ENCODE data around the gene SNCAIP.
"Not testable (repeated sequence)": the region's sequence is repeated elsewhere in the genome, so short reads cannot be mapped to it uniquely, and the experiment has no call there.

Gene SNCAIP

GRCh38 chr5:122485226-122485625 is 173.2 kb downstream of the SNCAIP start:
- H3K79me1 ChIP-seq (ENCODE audit: low read length), result no peaks in the 10 kb centered on the region
- H2BK5ac ChIP-seq (ENCODE audit: low read length), result no peak overlapping the region
- H3K36me3 ChIP-seq (ENCODE audit: control insufficient read depth, insufficient read depth, low read length), result no peaks in the 10 kb centered on the region
- no peak overlapping the region for H4K8ac ChIP-seq (ENCODE audit: low read depth, low read length)
- no peak overlapping the region for H2BK15ac ChIP-seq (replicated peaks; ENCODE audit: low read depth)
- no peak overlapping the region for H3K23ac ChIP-seq (ENCODE audit: low read length)
- H3K56ac ChIP-seq (ENCODE audit: low read length), result no peak overlapping the region
- H3K79me2 ChIP-seq (ENCODE audit: control insufficient read depth, insufficient read depth, low read length), result no peaks in the 10 kb centered on the region
- no peak for DNase-seq
- no peak overlapping the region for H2AK5ac ChIP-seq (ENCODE audit: low read length)
- H3K4ac ChIP-seq (ENCODE audit: low read depth, low read length), result no peak overlapping the region
- no peak overlapping the region for H3K27ac ChIP-seq (ENCODE audit: low read depth, low read length)
- no peak overlapping the region for H4K5ac ChIP-seq (ENCODE audit: low read length)
- no peak overlapping the region for H2BK120ac ChIP-seq (ENCODE audit: low read depth, low read length)
- no peak overlapping the region for H3K9ac ChIP-seq (ENCODE audit: low read length)
- H3K4me3 ChIP-seq (ENCODE audit: low read length), result no peak overlapping the region
- WGBS (ENCODE audit: extremely low coverage, insufficient coverage, low lambda C conversion rate), result no CpG with 5 or more reads among the region's 2 CpGs
- H3K18ac ChIP-seq (ENCODE audit: low read length), result no peak overlapping the region
- H3K27me3 ChIP-seq (ENCODE audit: insufficient read depth, low read length, poor library complexity), result no peaks in the 10 kb centered on the region
- no peaks in the 10 kb centered on the region for H3K4me1 ChIP-seq (ENCODE audit: control insufficient read depth, low read depth, low read length)
- no peak overlapping the region for H3K4me2 ChIP-seq (ENCODE audit: low read length)

GRCh38 chr5:122486616-122487015 is 174.6 kb downstream of the SNCAIP start:
- H3K27me3 ChIP-seq (ENCODE audit: insufficient read depth, low read length, poor library complexity); H2BK120ac ChIP-seq (ENCODE audit: low read depth, low read length); H3K27ac ChIP-seq (ENCODE audit: low read depth, low read length); DNase-seq; H4K8ac ChIP-seq (ENCODE audit: low read depth, low read length); H3K4me3 ChIP-seq (ENCODE audit: low read length); H3K36me3 ChIP-seq (ENCODE audit: control insufficient read depth, insufficient read depth, low read length); H4K5ac ChIP-seq (ENCODE audit: low read length); H3K23ac ChIP-seq (ENCODE audit: low read length); H3K79me1 ChIP-seq (ENCODE audit: low read length); H3K4me2 ChIP-seq (ENCODE audit: low read length); H2BK5ac ChIP-seq (ENCODE audit: low read length); H3K9ac ChIP-seq (ENCODE audit: low read length); H3K56ac ChIP-seq (ENCODE audit: low read length); H3K79me2 ChIP-seq (ENCODE audit: control insufficient read depth, insufficient read depth, low read length); H2AK5ac ChIP-seq (ENCODE audit: low read length); H2BK15ac ChIP-seq (replicated peaks; ENCODE audit: low read depth); H3K18ac ChIP-seq (ENCODE audit: low read length); H3K4ac ChIP-seq (ENCODE audit: low read depth, low read length); H3K4me1 ChIP-seq (ENCODE audit: control insufficient read depth, low read depth, low read length): not testable (repeated sequence)
- WGBS (ENCODE audit: extremely low coverage, insufficient coverage, low lambda C conversion rate), result no CpG with 5 or more reads among the region's 6 CpGs

- no peak overlapping the region for H3K4ac ChIP-seq (ENCODE audit: low read depth, low read length)
- no peak overlapping the region for H3K18ac ChIP-seq (ENCODE audit: low read length)
- no peak overlapping the region for H3K23ac ChIP-seq (ENCODE audit: low read length)
- no peak overlapping the region for H2AK5ac ChIP-seq (ENCODE audit: low read length)
- no peak overlapping the region for H3K4me2 ChIP-seq (ENCODE audit: low read length)
- no CpG with 5 or more reads among the region's 5 CpGs for WGBS (ENCODE audit: extremely low coverage, insufficient coverage, low lambda C conversion rate)
- DNase-seq, result no peak
- no peak overlapping the region for H4K8ac ChIP-seq (ENCODE audit: low read depth, low read length)
- H2BK15ac ChIP-seq (replicated peaks; ENCODE audit: low read depth), result no peak overlapping the region
- no peak overlapping the region for H3K27ac ChIP-seq (ENCODE audit: low read depth, low read length)
- no peak overlapping the region for H2BK120ac ChIP-seq (ENCODE audit: low read depth, low read length)
- H3K4me3 ChIP-seq (ENCODE audit: low read length), result no peak overlapping the region
- H3K36me3 ChIP-seq (ENCODE audit: control insufficient read depth, insufficient read depth, low read length), result no peaks in the 10 kb centered on the region
- H4K5ac ChIP-seq (ENCODE audit: low read length), result no peak overlapping the region
- no peaks in the 10 kb centered on the region for H3K27me3 ChIP-seq (ENCODE audit: insufficient read depth, low read length, poor library complexity)
- H3K79me2 ChIP-seq (ENCODE audit: control insufficient read depth, insufficient read depth, low read length), result no peaks in the 10 kb centered on the region
- H2BK5ac ChIP-seq (ENCODE audit: low read length), result no peak overlapping the region
- no peak overlapping the region for H3K56ac ChIP-seq (ENCODE audit: low read length)
- no peaks in the 10 kb centered on the region for H3K4me1 ChIP-seq (ENCODE audit: control insufficient read depth, low read depth, low read length)
- no peaks in the 10 kb centered on the region for H3K79me1 ChIP-seq (ENCODE audit: low read length)
- H3K9ac ChIP-seq (ENCODE audit: low read length), result no peak overlapping the region
Observed at GRCh38 chr5:122490718-122491117, 178.7 kb downstream of the SNCAIP start.

- Histone ChIP-seq H3K18ac (ENCODE audit: low read length) (no peak overlapping the region), H3K27ac (ENCODE audit: low read depth, low read length) (no peak overlapping the region), H3K4me1 (ENCODE audit: control insufficient read depth, low read depth, low read length) (no peaks in the 10 kb centered on the region), H3K27me3 (ENCODE audit: insufficient read depth, low read length, poor library complexity) (no peaks in the 10 kb centered on the region), H3K4me2 (ENCODE audit: low read length) (no peak overlapping the region), H2BK120ac (ENCODE audit: low read depth, low read length) (no peak overlapping the region), H3K79me2 (ENCODE audit: control insufficient read depth, insufficient read depth, low read length) (no peaks in the 10 kb centered on the region), H3K4ac (ENCODE audit: low read depth, low read length) (no peak overlapping the region), H2BK5ac (ENCODE audit: low read length) (no peak overlapping the region), H3K9ac (ENCODE audit: low read length) (no peak overlapping the region), H2AK5ac (ENCODE audit: low read length) (no peak overlapping the region), H3K4me3 (ENCODE audit: low read length) (no peak overlapping the region), H4K5ac (ENCODE audit: low read length) (no peak overlapping the region), H3K79me1 (ENCODE audit: low read length) (no peaks in the 10 kb centered on the region), H4K8ac (ENCODE audit: low read depth, low read length) (no peak overlapping the region), H2BK15ac (replicated peaks; ENCODE audit: low read depth) (no peak overlapping the region), H3K36me3 (ENCODE audit: control insufficient read depth, insufficient read depth, low read length) (no peaks in the 10 kb centered on the region), H3K23ac (ENCODE audit: low read length) (no peak overlapping the region), H3K56ac (ENCODE audit: low read length) (no peak overlapping the region)
- DNase-seq, result peak; percentile 68
- no CpG with 5 or more reads among the region's 3 CpGs for WGBS (ENCODE audit: extremely low coverage, insufficient coverage, low lambda C conversion rate)
Observed at GRCh38 chr5:122492675-122493074, 180.6 kb downstream of the SNCAIP start.

- no peak overlapping the region for H3K9ac ChIP-seq (ENCODE audit: low read length)
- no peak overlapping the region for H2BK15ac ChIP-seq (replicated peaks; ENCODE audit: low read depth)
- no peak overlapping the region for H2BK5ac ChIP-seq (ENCODE audit: low read length)
- H3K27ac ChIP-seq (ENCODE audit: low read depth, low read length), result no peak overlapping the region
- no peak overlapping the region for H4K5ac ChIP-seq (ENCODE audit: low read length)
- H3K56ac ChIP-seq (ENCODE audit: low read length), result no peak overlapping the region
- H3K18ac ChIP-seq (ENCODE audit: low read length), result no peak overlapping the region
- no peaks in the 10 kb centered on the region for H3K4me1 ChIP-seq (ENCODE audit: control insufficient read depth, low read depth, low read length)
- H3K36me3 ChIP-seq (ENCODE audit: control insufficient read depth, insufficient read depth, low read length), result no peaks in the 10 kb centered on the region
- H4K8ac ChIP-seq (ENCODE audit: low read depth, low read length), result no peak overlapping the region
- WGBS (ENCODE audit: extremely low coverage, insufficient coverage, low lambda C conversion rate), result no CpG with 5 or more reads among the region's 9 CpGs
- no peaks in the 10 kb centered on the region for H3K79me2 ChIP-seq (ENCODE audit: control insufficient read depth, insufficient read depth, low read length)
- no peak overlapping the region for H3K4me2 ChIP-seq (ENCODE audit: low read length)
- H2BK120ac ChIP-seq (ENCODE audit: low read depth, low read length), result no peak overlapping the region
- no peak overlapping the region for H3K4me3 ChIP-seq (ENCODE audit: low read length)
- DNase-seq, result no peak
- no peak overlapping the region for H3K4ac ChIP-seq (ENCODE audit: low read depth, low read length)
- no peaks in the 10 kb centered on the region for H3K79me1 ChIP-seq (ENCODE audit: low read length)
- no peaks in the 10 kb centered on the region for H3K27me3 ChIP-seq (ENCODE audit: insufficient read depth, low read length, poor library complexity)
- no peak overlapping the region for H3K23ac ChIP-seq (ENCODE audit: low read length)
- no peak overlapping the region for H2AK5ac ChIP-seq (ENCODE audit: low read length)
Observed at GRCh38 chr5:122493091-122494021, 181.3 kb downstream of the SNCAIP start.

- Histone ChIP-seq H3K56ac (ENCODE audit: low read length) (no peak overlapping the region), H3K4me1 (ENCODE audit: control insufficient read depth, low read depth, low read length) (no peaks in the 10 kb centered on the region), H2BK15ac (replicated peaks; ENCODE audit: low read depth) (no peak overlapping the region), H3K9ac (ENCODE audit: low read length) (no peak overlapping the region), H3K27me3 (ENCODE audit: insufficient read depth, low read length, poor library complexity) (no peaks in the 10 kb centered on the region), H2AK5ac (ENCODE audit: low read length) (no peak overlapping the region), H3K27ac (ENCODE audit: low read depth, low read length) (no peak overlapping the region), H3K23ac (ENCODE audit: low read length) (no peak overlapping the region), H3K4ac (ENCODE audit: low read depth, low read length) (no peak overlapping the region), H4K5ac (ENCODE audit: low read length) (no peak overlapping the region), H2BK5ac (ENCODE audit: low read length) (no peak overlapping the region), H3K18ac (ENCODE audit: low read length) (no peak overlapping the region), H4K8ac (ENCODE audit: low read depth, low read length) (no peak overlapping the region), H3K36me3 (ENCODE audit: control insufficient read depth, insufficient read depth, low read length) (no peaks in the 10 kb centered on the region), H3K4me3 (ENCODE audit: low read length) (no peak overlapping the region), H3K79me1 (ENCODE audit: low read length) (no peaks in the 10 kb centered on the region), H3K4me2 (ENCODE audit: low read length) (no peak overlapping the region), H2BK120ac (ENCODE audit: low read depth, low read length) (no peak overlapping the region), H3K79me2 (ENCODE audit: control insufficient read depth, insufficient read depth, low read length) (no peaks in the 10 kb centered on the region)
- WGBS (ENCODE audit: extremely low coverage, insufficient coverage, low lambda C conversion rate), result no CpG with 5 or more reads among the region's 4 CpGs
- no peak for DNase-seq
Observed at GRCh38 chr5:122494109-122494508, 182.1 kb downstream of the SNCAIP start.

All from mesendoderm (in vitro differentiated cells).